ENCODE results near the gene MS4A14. TPM values are rescaled to one million over a fixed set of nuclear protein-coding genes. Genes with fewer than 3 reads are reported as not detected.
"Not testable (repeated sequence)": the region's sequence is repeated elsewhere in the genome, so short reads cannot be mapped to it uniquely, and the experiment has no call there.

Gene MS4A14
- polyA plus RNA-seq, 1 experiment: not detected

GRCh38 chr11:60431251-60431650, 35.0 kb downstream of the MS4A14 start:
- CTCF ChIA-PET: no interaction called here
- POLR2A ChIA-PET: no interaction called here
- H3K27me3 ChIP-seq (ENCODE audit: control insufficient read depth, insufficient read depth, low read length): no peaks in the 10 kb centered on the region
- H3K36me3 ChIP-seq (ENCODE audit: control insufficient read depth, insufficient read depth, low read length): no peaks in the 10 kb centered on the region
- H3K4me3 ChIP-seq (ENCODE audit: low read depth, low read length): no peak overlapping the region
- DNase-seq (ENCODE audit: low read depth): no peak
- no peak for TF ChIP-seq CTCF (IDR thresholded peaks at IDR 0.05; ENCODE audit: insufficient read depth, low read depth, low read length)

- no peak overlapping the region for H3K4me3 ChIP-seq (ENCODE audit: low read depth, low read length)
- no peaks in the 10 kb centered on the region for H3K36me3 ChIP-seq (ENCODE audit: control insufficient read depth, insufficient read depth, low read length)
- DNase-seq (ENCODE audit: low read depth): no peak
- TF ChIP-seq CTCF (IDR thresholded peaks at IDR 0.05; ENCODE audit: insufficient read depth, low read depth, low read length): no peak
- no peaks in the 10 kb centered on the region for H3K27me3 ChIP-seq (ENCODE audit: control insufficient read depth, insufficient read depth, low read length)
- CTCF ChIA-PET: no interaction called here
- POLR2A ChIA-PET: no interaction called here
Observed at GRCh38 chr11:60433401-60433800, 37.1 kb downstream of the MS4A14 start.

GRCh38 chr11:60447070-60447469, 50.8 kb downstream of the MS4A14 start:
- Histone ChIP-seq H3K27me3 (ENCODE audit: control insufficient read depth, insufficient read depth, low read length) (no peaks in the 10 kb centered on the region), H3K4me3 (ENCODE audit: low read depth, low read length) (no peak overlapping the region), H3K36me3 (ENCODE audit: control insufficient read depth, insufficient read depth, low read length) (no peaks in the 10 kb centered on the region)
- no peak for DNase-seq (ENCODE audit: low read depth)
- POLR2A ChIA-PET: no interaction called here
- CTCF ChIA-PET: no interaction called here
- TF ChIP-seq CTCF (IDR thresholded peaks at IDR 0.05; ENCODE audit: insufficient read depth, low read depth, low read length): no peak

GRCh38 chr11:60447846-60448245, 51.6 kb downstream of the MS4A14 start:
- H3K36me3 ChIP-seq (ENCODE audit: control insufficient read depth, insufficient read depth, low read length): no peaks in the 10 kb centered on the region
- ChIA-PET CTCF (no interaction called here), POLR2A (no interaction called here)
- DNase-seq (ENCODE audit: low read depth): no peak
- no peak overlapping the region for H3K4me3 ChIP-seq (ENCODE audit: low read depth, low read length)
- H3K27me3 ChIP-seq (ENCODE audit: control insufficient read depth, insufficient read depth, low read length): no peaks in the 10 kb centered on the region
- no peak for TF ChIP-seq CTCF (IDR thresholded peaks at IDR 0.05; ENCODE audit: insufficient read depth, low read depth, low read length)

- not testable (repeated sequence) for DNase-seq (ENCODE audit: low read depth)
Observed at GRCh38 chr11:60451185-60451584, 54.9 kb downstream of the MS4A14 start.

GRCh38 chr11:60454212-60454611, 58.0 kb downstream of the MS4A14 start:
- ChIA-PET CTCF (no interaction called here), POLR2A (no interaction called here)
- DNase-seq (ENCODE audit: low read depth): no peak
- Histone ChIP-seq H3K36me3 (ENCODE audit: control insufficient read depth, insufficient read depth, low read length) (no peaks in the 10 kb centered on the region), H3K4me3 (ENCODE audit: low read depth, low read length) (no peak overlapping the region), H3K27me3 (ENCODE audit: control insufficient read depth, insufficient read depth, low read length) (no peaks in the 10 kb centered on the region)
- TF ChIP-seq CTCF (IDR thresholded peaks at IDR 0.05; ENCODE audit: insufficient read depth, low read depth, low read length): no peak

More at GRCh38 chr11:60451185-60451584, 54.9 kb downstream of the MS4A14 start:
- POLR2A ChIA-PET; H3K36me3 ChIP-seq (ENCODE audit: control insufficient read depth, insufficient read depth, low read length); H3K4me3 ChIP-seq (ENCODE audit: low read depth, low read length); H3K27me3 ChIP-seq (ENCODE audit: control insufficient read depth, insufficient read depth, low read length); CTCF ChIA-PET: not testable (repeated sequence)

Measured in BJ (cell line).